GM12891 (cell line): Measurements from ENCODE around the gene PTPRG.

ENCODE experiments used
- PAX5 ChIP-seq: IDR thresholded peaks from 2 replicates; pipeline ENCODE4 v1.6.1; 2011; ENCODE audit warnings: low read length, moderate library complexity, mild to moderate bottlenecking; ENCODE audit not compliant: insufficient read depth, severe bottlenecking
- POLR2A ChIP-seq: IDR thresholded peaks from 2 replicates; pipeline ENCODE4 v1.6.1; 2011; ENCODE audit warnings: low read depth, low read length, control low read depth
- POLR2AphosphoS5 ChIP-seq: IDR thresholded peaks from 2 replicates; pipeline ENCODE4 v1.6.1; 2011; ENCODE audit warnings: low read depth, low read length, control low read depth
- POU2F2 ChIP-seq: IDR thresholded peaks from 2 replicates; pipeline ENCODE4 v1.6.1; 2011; ENCODE audit warnings: low read depth, mild to moderate bottlenecking, control low read depth, low read length, moderate library complexity
- SPI1 ChIP-seq: IDR thresholded peaks from 2 replicates; pipeline ENCODE4 v1.6.1; 2011; ENCODE audit warnings: low read depth, low read length, control low read depth
- TAF1 ChIP-seq: IDR thresholded peaks from 2 replicates; pipeline ENCODE4 v1.6.1; 2011; ENCODE audit warnings: low read depth, low read length, control low read depth

GRCh38 chr3:62249484-62249776, 688.1 kb downstream of the PTPRG start:
- TF ChIP-seq POLR2AphosphoS5, result no peak
- no peak for TF ChIP-seq POLR2A
- TF ChIP-seq TAF1, result no peak
- TF ChIP-seq SPI1, result no peak
- TF ChIP-seq POU2F2, result no peak
- no peak for TF ChIP-seq PAX5
